GM21825 (cell line): Measurements from ENCODE around the gene SFXN2.
"Not testable (repeated sequence)": the region's sequence is repeated elsewhere in the genome, so short reads cannot be mapped to it uniquely, and the experiment has no call there.

ENCODE experiments used
- ATAC-seq: cut with Tn5 transposase; IDR thresholded peaks from one replicate; pipeline ENCODE4 v1.9.1; 2021; ENCODE audit warnings: mild to moderate bottlenecking, moderate library complexity; ENCODE audit not compliant: unreplicated experiment

The SFXN2 gene

GRCh38 chr10:102745157-102745556 is 30.7 kb downstream of the SFXN2 start:
- ATAC-seq, result no peak

GRCh38 chr10:102752266-102752930 is 38.0 kb downstream of the SFXN2 start:
- ATAC-seq, result no peak

GRCh38 chr10:102752934-102753664 is 38.7 kb downstream of the SFXN2 start:
- ATAC-seq, result no peak

GRCh38 chr10:102753718-102754117 is 39.3 kb downstream of the SFXN2 start:
- no peak for ATAC-seq

- no peak for ATAC-seq
Observed at GRCh38 chr10:102757323-102757722, 42.9 kb downstream of the SFXN2 start.

GRCh38 chr10:102758240-102758932 is 44.0 kb downstream of the SFXN2 start:
- ATAC-seq, result no peak

- ATAC-seq, result not testable (repeated sequence)
Observed at GRCh38 chr10:102758933-102759262, 44.5 kb downstream of the SFXN2 start.

GRCh38 chr10:102759497-102760210 is 45.2 kb downstream of the SFXN2 start:
- ATAC-seq, result no peak

GRCh38 chr10:102761981-102762380 is 47.5 kb downstream of the SFXN2 start:
- no peak for ATAC-seq

GRCh38 chr10:102762401-102763015 is 48.1 kb downstream of the SFXN2 start:
- no peak for ATAC-seq

- ATAC-seq, result no peak
Observed at GRCh38 chr10:102763037-102763607, 48.7 kb downstream of the SFXN2 start.

GRCh38 chr10:102764470-102765161 is 50.2 kb downstream of the SFXN2 start:
- no peak for ATAC-seq

GRCh38 chr10:102765336-102765735 is 50.9 kb downstream of the SFXN2 start:
- ATAC-seq, result no peak

GRCh38 chr10:102767428-102768160 is 53.2 kb downstream of the SFXN2 start:
- ATAC-seq, result no peak

- no peak for ATAC-seq
Observed at GRCh38 chr10:102769375-102770107, 55.1 kb downstream of the SFXN2 start.

GRCh38 chr10:102770108-102770482 is 55.7 kb downstream of the SFXN2 start:
- no peak for ATAC-seq

GRCh38 chr10:102770792-102771191 is 56.4 kb downstream of the SFXN2 start:
- no peak for ATAC-seq

GRCh38 chr10:102773320-102773719 is 58.9 kb downstream of the SFXN2 start:
- ATAC-seq, result no peak

- ATAC-seq, result no peak
Observed at GRCh38 chr10:102773986-102774385, 59.5 kb downstream of the SFXN2 start.
